22Rv1 (cell line): ENCODE measurements around the gene YAE1.

Experiments
- H3K27ac ChIP-seq: fragments of 450-650 bp; 2 replicates; pipeline ENCODE4 v1.5.1; 2017
- CTCF ChIP-seq: fragments of 450-650 bp; IDR thresholded peaks from 2 replicates; pipeline ENCODE4 v1.5.1; 2017; ENCODE audit warnings: mild to moderate bottlenecking
- ZFX ChIP-seq: fragments of 450-650 bp; IDR thresholded peaks from 2 replicates; pipeline ENCODE4 v1.6.1; 2017; ENCODE audit warnings: antibody characterized with exemption, borderline replicate concordance

The YAE1 gene

GRCh38 chr7:39553436-39553835 is 12.8 kb upstream of the YAE1 start:
- H3K27ac ChIP-seq: no peak overlapping the region
- no peak for TF ChIP-seq CTCF

GRCh38 chr7:39554583-39555165 is 11.5 kb upstream of the YAE1 start:
- no peak for TF ChIP-seq CTCF

GRCh38 chr7:39557222-39557621 is 9.0 kb upstream of the YAE1 start:
- TF ChIP-seq ZFX: no peak
- no peak for TF ChIP-seq CTCF
- no peak overlapping the region for H3K27ac ChIP-seq

More at GRCh38 chr7:39554583-39555165, 11.5 kb upstream of the YAE1 start:
- no peak overlapping the region for H3K27ac ChIP-seq

DNA sequence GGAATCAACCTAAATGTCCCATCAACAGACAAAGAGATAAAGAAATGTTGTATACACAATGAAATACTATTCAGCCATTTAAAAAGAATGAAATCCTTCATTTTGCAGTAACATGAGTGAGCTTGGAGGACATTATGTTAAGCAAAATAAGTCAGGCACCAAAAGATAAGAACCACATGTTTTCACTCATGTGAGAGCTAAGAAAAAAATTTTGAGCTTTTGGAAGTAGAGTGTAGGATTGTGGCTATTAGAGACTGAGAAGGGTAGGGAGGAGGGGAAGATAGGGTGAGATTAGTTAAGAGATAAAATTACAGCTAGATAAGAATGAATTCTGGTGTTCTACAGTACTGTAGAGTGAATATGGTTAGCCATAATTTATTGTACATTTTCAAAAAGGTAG is 8.3 kb upstream of the YAE1 start:
- no peak overlapping the region for H3K27ac ChIP-seq
- TF ChIP-seq CTCF (no peak), ZFX (no peak)

GRCh38 chr7:39560408-39560807 is 5.8 kb upstream of the YAE1 start:
- TF ChIP-seq CTCF: no peak
- no peak for TF ChIP-seq ZFX
- no peak overlapping the region for H3K27ac ChIP-seq

DNA sequence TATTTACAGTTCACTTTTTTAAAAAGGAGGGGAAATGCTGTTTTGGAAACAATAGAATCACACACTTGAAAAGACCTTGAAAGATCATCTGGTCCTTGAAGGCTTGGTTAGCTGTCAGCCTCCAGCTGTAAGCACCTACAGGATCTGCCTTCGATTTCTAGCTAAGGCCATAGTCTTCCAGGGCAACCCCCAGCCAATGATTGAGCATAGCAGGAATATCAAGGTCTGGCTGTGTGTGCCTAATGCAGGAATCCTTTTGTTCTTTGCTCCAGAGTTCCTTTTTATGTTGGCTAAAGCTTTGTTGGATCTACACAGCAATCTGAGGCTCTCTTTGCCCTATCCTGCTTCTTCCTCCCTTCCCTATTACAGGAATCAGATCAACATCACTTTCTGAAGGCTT is 5.2 kb upstream of the YAE1 start:
- no peak overlapping the region for H3K27ac ChIP-seq
- TF ChIP-seq ZFX: no peak
- TF ChIP-seq CTCF: no peak

DNA sequence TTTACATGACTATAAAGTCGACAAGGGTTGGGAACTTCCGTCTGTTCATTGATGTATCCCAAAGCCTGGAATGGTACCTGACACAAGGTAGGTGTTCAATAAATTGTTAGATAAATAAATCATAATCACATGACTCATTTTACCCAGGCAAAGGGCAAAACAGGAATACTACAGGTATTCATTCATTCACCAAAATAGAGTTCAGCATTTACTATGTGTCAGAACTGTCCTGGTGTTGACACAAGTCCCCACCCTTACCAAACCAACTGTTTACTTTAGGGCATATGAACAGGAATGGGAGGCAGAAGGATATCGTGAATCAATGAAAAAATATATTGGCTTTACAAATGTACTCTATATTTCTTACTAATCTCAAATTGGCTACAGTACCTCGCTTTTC is 666 bp upstream of the YAE1 start:
- peak overlapping the region; percentile 87 for H3K27ac ChIP-seq
- no peak for TF ChIP-seq CTCF
- no peak for TF ChIP-seq ZFX
